NOMO-1 (cell line): ENCODE measurements around the gene ANKRD11.

Source experiments
- DNase-seq, 2 experiments: peaks; one replicate each; lab custom pipeline; 2025; ENCODE audit not compliant: unreplicated experiment in 2 of 2; lab: John Stamatoyannopoulos, UW

The ANKRD11 gene

DNA sequence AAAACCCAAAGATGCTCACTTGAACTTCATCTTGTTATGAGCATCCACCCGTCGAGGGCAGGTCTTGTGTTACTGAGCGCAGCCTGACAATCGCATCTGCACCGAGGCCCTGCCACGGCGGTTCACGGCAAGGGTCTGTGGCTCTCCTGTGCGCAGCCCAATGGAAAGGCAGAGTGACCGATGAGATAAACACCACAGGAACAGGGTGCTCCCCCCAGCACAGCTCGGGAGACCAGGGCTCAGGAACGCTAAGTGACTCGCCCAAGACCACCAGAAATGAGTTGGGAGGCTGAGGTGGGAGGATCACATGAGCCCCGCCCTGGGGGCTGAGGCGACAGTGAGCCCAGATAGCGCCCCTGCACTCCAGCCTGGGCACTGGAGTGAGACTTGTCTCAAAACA is 134.7 kb downstream of the ANKRD11 start:
- no peak for DNase-seq

DNA sequence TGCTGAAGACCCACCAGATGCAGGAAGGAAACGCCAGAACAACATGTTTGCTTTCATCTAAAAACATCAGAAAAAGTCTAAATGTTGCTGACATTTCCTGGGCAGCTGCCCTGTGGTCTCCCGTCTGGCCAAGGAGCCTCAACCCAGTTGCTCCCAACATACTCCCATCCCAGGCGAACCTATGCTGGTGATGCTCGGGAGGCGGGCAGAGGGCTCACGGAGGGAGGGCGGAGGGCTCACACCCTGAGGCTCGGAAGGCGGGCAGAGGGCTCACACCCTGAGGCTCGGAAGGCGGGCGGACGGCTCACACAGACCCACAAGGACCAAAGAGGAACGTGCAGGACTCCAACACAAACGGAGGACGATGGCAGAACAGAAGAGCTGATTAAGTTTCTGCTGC is 135.4 kb downstream of the ANKRD11 start:
- no peak for DNase-seq

DNA sequence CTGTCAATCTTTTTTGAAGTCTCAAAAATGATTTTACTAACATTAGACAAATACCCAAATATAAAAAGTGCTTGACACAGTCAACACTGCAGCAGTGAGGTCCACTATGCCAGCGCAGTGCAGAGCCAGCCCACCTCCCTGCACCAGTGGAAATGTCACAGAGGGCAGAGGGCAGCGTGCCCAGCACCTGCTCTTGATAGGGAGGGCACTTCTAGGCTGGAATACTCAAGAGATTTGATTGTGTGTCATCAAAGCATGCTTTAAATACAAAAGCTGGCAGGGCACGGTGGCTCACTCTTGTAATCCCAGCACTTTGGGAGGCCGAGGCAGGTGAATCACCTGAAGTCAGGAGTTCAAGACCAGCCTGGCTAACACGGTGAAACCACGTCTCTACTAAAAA is 136.0 kb downstream of the ANKRD11 start:
- DNase-seq = no peak

DNA sequence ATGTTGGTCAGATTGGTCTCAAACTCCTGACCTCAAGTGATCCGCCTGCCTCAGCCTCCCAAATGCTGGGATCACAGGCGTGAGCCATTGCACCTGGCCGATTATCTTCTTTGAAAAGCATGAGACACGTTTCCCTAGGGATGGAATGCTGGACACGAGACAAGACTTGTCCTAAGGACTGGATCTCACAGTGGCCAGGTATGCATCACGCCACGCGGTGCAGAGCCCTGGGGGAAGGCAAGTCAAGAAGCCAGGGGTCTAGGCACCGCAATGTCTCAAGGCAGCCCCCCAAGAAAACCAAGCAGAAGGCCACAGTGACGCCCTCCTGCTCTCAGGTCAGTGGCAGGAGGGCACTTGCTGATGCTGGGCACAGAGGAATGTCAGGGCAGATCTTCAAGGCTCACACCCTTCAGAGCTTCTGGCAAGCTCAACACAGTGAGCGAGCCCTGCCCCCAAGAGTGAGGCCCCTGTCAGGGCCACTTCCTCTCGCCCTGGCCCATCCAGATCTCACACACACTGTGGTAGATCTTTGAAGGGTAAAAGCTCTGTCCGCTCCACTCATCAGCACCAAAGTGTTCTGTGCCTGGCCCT is 138.2 kb downstream of the ANKRD11 start:
- DNase-seq = no peak

DNA sequence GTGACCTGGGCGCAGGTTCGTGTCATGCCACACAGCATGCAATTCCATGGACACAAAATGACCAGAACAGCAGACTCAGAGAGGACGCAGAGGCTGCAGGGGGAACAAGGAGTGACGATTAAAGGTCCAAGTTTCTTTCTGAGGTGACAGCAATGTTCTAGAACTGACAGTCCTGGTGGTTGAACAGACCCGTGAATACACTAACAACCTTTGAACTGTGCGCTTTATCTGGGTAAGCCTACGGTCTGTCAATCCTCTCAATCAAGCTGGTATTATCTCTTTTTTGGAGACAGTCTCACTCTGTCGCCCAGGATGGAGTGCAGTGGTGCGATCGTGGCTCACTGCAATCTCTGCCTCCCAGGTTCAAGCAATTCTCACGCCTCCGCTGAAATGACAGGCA is 138.7 kb downstream of the ANKRD11 start:
- no peak for DNase-seq

DNA sequence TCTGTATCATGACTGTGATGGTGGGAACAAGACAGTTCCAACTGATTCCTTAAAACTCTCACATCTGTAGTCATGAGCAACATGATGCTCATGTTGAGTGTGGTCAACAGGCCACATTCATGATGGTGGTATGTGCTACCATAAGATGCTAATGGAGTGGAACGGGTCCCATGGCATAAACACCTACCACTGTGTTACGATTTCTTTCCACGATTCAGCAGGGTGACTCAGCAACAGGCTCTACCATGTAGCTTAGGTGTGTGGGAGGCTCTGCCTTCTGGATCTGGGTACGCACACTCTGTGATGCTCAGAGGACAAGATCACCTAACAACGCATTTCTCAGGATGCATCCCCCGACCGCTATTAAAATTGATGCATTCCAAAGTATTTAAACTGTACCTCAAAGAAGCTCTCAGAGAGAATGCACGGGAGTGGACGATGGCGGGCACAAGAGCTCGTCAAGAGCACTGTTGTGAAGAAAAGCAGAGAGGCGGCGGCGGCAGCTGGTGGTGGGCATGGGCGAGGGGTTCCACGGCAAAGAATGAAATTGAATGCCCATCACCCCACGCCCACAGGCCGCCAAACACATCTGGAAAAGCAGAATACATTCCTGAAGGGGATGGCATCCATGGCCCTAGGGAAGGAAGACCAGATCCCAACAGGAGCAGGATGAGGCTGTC is 139.5 kb downstream of the ANKRD11 start:
- DNase-seq = no peak

DNA sequence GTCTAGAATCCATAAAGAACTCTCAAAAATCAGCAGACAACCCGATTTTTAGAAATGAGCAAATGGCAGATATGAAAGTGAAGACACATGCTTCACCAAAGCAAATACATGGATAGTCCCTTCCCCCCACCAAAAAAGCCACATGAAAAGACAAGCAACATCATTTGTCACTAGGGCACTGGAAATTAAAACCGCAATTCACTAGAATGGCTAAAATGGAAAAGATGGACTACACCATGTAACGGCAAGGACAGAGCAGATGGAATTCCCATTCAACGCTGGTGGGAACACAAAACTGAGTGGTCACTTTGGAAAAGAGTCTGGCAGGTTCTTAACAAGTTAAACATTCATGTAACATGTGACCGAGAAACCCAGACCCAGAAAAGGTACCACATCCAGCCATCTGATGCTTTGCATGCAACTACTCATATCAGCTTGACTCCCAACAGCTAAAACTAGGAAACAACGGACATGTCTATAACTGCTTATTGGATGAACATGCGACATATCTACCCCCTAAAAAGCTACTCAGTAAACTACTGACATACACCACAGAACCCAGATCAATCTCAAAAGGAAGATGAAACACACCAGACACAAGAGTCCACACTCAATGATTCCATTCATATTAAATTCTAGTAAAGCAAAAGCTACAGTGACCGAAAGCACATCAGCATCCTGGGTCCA is 140.3 kb downstream of the ANKRD11 start:
- DNase-seq = no peak

DNA sequence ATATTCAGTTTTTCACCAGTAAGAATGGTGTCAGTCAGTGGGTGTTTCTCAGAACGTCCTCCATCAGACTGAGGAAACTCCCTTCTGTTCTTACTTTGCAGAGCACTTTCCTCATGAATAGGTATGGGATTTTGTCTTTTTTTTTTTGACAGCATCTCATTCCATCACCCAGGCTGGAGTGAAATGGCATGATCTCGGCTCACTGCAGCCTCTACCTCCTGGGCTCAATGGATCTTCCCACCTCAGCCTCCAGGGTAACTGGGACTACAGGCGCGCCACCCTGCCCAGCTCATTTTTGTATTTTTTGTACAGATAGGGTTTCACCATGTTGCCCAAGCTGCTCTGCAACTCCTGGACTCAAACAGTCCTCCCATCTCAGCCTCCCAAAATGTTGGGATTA is 142.6 kb downstream of the ANKRD11 start:
- no peak for DNase-seq

DNA sequence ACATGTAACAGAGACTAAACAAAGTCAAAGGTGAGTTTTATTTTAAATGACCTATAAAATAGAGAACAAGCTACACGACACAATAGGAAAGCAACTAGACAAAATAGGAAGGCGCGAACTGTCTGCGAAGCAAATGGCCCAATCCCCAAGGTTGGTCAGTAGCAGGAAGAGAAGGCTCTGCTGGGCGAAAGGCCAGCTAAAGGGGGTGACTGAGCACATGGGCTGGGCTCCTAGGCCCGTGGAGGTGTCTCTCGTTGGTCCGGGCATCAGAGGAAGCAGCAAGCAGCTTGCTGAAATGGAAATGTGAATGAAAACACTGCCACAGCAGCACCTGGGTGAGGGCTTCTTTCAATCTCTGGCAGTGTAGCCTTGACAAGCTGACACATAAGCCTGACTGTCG is 143.5 kb downstream of the ANKRD11 start:
- no peak for DNase-seq

DNA sequence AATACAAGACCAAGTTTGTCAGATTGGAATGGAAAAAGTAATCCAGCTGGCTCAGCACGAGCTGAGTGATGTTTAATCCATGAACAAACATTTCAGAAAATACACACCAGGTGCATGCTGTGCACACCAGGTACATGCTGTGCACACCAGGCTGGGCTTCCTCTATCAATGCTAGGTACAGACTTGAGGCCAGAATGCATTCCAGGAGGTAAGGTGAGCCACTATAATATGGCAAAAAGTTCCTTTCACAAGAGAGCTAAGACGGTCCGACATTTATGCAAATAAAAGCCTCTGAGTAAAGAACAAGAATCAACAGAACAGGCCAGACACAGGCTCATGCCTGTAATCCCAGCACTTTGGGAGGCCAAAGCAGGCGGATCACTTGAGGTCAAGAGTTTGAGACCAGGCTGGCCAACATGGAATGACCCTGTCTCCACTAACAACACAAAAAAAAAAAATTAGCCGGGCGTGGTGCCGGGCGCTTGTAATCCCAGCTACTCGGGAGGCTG is 144.7 kb downstream of the ANKRD11 start:
- DNase-seq = no peak

DNA sequence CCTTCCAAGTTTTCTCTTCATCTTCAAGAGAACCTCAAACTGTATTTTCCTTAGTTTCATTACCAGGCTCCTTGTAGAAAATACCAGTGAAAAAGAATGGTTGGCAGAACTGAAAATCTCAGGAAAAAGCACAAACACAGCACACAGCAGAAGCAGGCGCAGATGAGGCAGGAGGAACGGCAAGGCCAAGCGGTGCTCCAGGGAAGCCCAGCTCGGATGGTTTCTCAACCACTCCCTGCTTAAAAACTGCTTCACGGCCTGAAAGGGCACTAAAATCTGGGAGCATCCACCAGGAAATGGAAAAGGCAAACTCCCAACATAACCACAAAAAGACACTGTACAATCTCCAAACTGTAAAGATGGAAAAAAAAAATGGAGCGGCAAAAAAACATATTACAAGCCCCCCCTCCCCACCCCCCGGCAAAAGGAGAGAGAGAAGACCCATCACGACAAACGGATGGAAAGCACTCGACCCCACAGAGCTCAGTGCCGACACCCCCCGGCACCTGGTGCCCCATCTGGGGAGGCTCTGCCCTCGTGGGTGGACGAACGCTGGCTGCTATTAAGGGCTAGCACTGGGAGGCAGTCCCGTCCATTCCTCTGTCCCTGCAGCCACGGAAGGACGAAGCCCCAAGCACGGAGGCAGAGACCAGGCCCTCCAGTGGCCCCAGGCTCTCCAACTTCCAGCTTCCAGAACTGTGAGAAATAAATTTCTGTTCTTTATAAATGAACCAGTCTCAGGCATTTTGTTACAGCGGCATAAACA is 145.3 kb downstream of the ANKRD11 start:
- no peak for DNase-seq

DNA sequence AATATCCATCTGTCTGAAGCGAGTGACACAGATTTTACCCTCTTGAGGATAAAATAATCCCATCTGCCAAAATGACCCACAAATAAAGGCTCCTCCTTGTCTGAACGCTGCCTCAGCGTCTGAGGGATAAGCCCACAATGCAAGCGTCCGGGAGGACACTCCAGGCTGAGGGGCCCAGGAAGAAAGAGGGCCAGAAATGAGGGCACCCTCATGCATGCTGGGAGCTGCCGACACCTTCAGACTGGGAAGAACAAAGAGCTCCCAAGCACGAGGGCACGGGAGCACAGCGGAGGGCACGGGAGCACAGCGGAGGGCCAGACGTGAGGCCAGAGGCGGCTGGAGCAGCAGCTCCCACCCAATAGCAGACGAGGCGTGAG is 145.9 kb downstream of the ANKRD11 start:
- DNase-seq = no peak

DNA sequence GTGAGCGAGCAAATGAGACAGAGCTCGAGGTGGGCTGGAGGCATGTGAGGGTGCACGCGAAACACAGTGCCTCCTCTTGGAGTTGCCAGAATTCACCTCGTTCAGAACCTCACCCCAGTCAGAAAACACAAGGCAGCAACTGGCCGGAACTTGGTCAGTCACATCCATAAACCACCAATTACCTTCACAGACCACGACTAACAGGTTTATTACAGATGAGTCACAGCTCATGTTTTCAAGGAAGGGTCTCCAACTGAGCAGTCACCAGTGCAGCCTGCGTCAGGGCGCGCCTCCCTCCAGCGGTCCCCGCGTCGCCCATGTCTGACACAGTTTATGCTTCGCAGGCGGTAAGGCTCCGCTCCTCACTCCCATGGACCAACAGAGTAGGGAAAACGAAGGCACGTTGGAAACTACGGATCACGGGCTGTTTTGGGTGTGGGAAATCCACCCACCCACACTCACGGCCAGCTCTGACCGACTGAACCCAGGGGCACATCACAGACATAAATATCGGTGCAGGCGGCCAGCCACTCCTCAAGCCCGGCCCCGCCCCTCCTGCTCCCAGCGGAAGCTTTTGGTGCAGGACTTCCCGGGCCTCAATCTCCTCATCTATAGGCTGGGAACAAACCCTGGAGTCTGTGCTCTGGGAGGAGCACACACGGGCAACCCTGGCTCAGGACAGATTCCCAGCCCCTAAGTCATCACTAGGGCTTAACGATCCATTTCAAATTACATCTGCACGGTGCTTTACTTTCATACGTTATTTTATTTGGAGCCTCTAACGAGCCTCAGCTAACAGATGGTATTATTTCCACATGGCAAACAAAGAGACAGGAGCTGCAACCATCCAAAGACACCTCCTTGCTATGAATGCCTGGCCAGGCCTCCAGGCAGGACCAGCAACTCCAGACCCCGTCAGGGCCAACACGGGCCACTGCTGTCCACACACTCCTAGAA is 146.6 kb downstream of the ANKRD11 start:
- DNase-seq = no peak

DNA sequence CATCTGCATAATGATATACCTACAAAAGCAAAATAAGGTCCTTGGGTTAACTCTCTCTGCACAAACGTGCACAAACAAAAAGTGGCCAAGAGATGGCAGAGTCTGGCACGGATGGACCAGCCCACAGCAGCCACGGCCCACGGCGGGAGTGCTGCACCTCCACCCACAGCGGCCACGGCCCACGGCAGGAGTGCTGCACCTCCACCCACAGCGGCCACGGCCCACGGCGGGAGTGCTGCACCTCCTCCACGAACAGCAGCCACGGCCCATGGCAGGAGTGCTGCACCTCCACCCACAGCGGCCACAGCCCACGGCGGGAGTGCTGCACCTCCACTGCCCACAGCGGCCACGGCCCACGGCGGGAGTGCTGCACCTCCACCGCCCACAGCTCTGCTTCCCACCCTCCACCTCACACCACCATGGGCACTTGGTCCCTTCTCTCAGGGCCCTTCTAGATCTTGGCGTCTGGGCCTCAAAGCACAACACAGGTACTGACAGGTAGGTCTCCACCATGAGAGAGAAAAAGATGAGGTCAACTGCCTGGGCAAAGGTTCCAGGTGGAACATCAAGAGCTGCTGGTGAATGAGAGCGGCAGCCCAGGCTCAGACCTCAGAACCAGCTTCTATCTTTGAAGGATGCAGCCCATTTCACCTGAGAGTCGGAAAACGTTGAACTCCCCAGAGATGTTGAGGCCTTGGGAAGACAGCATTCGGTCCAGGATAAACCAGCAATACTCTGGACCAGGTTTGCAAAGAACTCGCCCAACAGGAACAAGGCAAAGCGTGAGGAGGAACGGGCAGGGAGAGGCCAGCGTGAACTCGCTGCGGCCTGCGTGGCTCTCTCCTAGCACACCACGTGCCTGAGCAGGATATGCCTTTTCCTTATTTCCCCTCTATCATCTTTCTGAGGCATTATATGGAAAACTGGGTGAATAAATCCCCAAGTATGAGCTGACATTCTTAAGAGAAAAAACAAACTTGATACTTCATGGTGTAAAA is 148.4 kb downstream of the ANKRD11 start:
- no peak for DNase-seq

DNA sequence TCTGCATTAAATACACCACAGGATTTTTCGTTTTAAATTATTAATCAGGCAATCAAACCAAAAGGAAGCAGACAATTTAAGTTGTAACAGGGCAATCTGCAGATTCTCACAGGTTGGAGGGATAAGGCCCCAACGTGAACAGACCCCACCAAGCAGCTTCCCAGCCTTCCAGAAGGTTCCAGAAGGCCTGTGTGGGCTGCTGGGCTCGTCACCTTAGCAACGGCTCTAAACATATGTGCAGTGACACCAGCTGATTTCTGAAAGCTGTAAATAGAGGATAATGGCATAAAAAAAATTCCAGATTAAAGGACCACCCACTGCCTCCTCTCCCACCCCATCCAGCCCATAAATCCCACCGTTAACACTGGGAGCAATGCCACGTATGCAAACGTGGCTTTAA is 149.1 kb downstream of the ANKRD11 start:
- DNase-seq = no peak

DNA sequence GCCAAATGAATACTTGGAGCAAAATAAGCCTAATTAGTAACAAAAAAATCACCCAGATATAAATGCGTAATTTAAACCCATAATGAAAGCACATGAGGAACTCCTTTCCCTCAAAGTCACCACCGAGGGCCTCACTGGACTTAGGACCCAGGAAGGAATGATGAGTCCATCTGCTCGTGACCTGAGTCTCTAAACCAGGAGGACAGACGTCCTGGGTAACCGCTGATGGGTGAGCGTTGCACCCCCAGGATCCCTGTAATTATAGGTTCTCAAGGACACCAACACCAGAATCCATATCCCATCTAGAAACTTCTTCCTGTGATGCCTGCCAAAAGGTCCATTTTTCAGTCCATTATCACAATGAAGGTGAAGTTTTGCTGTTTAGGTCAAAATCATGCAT is 151.5 kb downstream of the ANKRD11 start:
- DNase-seq = no peak

DNA sequence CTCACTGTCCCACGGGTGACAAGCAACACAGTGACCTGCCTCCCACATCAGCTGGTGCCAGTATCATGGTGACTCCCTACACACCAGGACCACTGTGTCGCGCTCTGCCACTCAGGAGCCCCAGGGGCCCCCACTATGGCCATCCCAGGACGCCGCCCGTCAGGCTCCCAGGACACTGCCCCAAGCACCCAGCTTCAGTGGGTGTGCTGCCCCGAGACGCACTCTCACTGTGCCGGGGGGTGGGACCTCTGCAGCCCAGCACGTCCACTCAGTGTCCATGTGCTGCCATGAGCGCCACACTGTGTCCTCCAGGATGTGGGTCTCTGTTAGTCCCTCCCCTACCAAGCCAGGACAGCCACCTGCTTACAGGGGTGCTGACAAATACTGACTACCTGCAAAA is 152.4 kb downstream of the ANKRD11 start:
- DNase-seq = no peak

DNA sequence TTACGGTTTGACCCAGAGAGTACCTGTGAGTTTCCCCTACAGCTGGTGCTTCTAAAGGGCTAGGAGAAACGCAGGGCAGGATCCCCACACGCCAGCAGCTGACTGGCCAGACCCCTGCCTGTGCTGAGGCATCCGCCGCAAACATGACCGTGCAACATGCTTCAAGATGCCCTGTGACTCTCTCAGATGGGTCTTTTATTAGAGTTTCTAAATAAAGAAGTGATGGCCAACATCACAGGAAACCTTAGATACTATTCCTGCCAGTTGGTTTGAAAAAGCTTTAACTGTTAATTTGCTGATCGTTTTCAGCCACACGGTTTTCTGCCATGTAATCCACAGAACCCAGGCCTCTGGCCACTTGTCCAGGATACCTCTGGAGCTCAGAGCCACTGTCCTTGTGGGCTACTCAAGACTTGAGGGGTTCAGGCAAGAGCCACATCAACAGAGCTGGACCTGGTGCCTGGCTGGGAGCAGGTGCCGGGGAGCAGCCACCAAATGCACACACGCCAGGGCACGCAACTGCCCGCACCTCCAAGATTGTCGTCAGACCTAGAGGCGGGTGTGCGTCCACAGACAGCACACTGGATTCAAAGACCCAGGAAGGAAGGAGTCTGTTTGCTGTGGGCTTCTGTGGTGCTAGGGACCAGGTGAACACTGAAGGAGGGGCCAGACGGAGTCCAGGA is 154.4 kb downstream of the ANKRD11 start:
- DNase-seq = no peak
